Measurements from ENCODE around the gene CD300H.

DNA sequence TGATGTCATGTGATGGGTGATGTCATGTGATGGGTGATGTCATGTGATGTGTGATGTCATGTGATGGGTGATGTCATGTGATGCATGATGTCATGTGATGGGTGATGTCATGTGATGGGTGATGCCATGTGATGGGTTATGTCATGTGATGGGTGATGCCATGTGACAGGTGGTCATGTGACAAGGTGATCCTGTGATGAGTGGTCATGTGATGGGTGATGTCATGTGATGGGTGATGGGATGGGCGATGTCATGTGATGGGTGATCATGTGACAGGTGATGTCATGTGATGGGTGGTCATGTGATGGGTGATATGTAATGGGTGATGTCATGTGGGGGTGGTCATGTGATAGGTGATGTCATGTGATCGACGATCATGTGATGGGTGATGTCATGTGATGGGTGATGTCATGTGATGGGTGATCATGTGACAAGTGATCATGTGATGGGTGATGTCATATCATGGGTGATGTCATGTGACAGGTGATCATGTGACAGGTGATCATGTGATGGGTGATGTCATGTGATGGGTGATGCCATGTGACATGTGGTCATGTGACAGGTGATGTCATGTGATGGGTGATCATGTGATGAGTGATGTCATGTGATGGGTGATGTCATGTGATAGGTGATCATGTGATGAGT, 53.2 kb downstream of the CD300H start:
- TF ChIP-seq, protein P1, sequence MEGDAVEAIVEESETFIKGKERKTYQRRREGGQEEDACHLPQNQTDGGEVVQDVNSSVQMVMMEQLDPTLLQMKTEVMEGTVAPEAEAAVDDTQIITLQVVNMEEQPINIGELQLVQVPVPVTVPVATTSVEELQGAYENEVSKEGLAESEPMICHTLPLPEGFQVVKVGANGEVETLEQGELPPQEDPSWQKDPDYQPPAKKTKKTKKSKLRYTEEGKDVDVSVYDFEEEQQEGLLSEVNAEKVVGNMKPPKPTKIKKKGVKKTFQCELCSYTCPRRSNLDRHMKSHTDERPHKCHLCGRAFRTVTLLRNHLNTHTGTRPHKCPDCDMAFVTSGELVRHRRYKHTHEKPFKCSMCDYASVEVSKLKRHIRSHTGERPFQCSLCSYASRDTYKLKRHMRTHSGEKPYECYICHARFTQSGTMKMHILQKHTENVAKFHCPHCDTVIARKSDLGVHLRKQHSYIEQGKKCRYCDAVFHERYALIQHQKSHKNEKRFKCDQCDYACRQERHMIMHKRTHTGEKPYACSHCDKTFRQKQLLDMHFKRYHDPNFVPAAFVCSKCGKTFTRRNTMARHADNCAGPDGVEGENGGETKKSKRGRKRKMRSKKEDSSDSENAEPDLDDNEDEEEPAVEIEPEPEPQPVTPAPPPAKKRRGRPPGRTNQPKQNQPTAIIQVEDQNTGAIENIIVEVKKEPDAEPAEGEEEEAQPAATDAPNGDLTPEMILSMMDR (IDR thresholded peaks at IDR 0.05; ENCODE audit: insufficient read depth, low read depth, low read length): no peak
- no peak for TF ChIP-seq EZH2 (IDR thresholded peaks at IDR 0.05; ENCODE audit: insufficient read depth, low read length)
